ENCODE measurements around the gene GNG7.
A peak's percentile ranks its signal among the peaks of the same experiment; 100 is the strongest.
"Not testable (repeated sequence)": the region's sequence is repeated elsewhere in the genome, so short reads cannot be mapped to it uniquely, and the experiment has no call there.

GNG7 gene

GRCh38 chr19:2650515-2650914, 52.0 kb downstream of the GNG7 start:
- no peak for TF ChIP-seq Cebpa-rat (IDR thresholded peaks at IDR 0.05)
- H3K27me3 ChIP-seq: no peaks in the 10 kb centered on the region
- peaks cover 21% of the 10 kb centered on the region for H3K36me3 ChIP-seq
- no peak overlapping the region for H3K4me3 ChIP-seq
- H3K4me2 ChIP-seq: no peak overlapping the region
- H3K27ac ChIP-seq: peak overlapping the region; percentile 47
- H3K9ac ChIP-seq: no peak overlapping the region
- H4K20me1 ChIP-seq: peaks cover 89% of the 10 kb centered on the region
- peaks cover 68% of the 10 kb centered on the region for H3K4me1 ChIP-seq
- no peaks in the 10 kb centered on the region for H3K9me3 ChIP-seq

DNA sequence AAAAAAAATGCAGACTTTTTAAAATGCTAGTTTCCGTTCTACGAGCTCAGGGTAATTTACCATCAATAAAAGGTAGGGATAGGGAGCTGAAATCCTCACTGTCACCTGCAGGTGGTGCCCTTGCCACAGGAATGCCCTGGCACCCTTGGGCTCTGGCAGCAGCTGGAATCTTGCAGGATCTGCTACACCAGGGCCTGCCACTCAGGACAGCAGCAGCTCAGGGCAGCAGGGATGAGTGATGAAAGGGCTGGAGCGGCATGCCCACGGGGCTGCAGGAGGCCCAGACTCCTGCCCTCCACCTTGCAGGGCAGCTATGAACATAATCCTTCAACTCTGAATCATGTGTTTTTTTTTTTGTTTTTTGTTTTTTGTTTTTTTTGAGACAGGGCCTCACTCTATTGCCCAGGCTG, 54.0 kb downstream of the GNG7 start:
- H3K36me3 ChIP-seq: peaks cover 31% of the 10 kb centered on the region
- H3K9me3 ChIP-seq: no peaks in the 10 kb centered on the region
- H4K20me1 ChIP-seq: peaks cover 88% of the 10 kb centered on the region
- peaks cover 64% of the 10 kb centered on the region for H3K4me1 ChIP-seq
- no peak overlapping the region for H3K9ac ChIP-seq
- no peak overlapping the region for H3K27ac ChIP-seq
- no peaks in the 10 kb centered on the region for H3K27me3 ChIP-seq
- no peak overlapping the region for H3K4me2 ChIP-seq
- no peak overlapping the region for H3K4me3 ChIP-seq
- TF ChIP-seq Cebpa-rat (IDR thresholded peaks at IDR 0.05): no peak

DNA sequence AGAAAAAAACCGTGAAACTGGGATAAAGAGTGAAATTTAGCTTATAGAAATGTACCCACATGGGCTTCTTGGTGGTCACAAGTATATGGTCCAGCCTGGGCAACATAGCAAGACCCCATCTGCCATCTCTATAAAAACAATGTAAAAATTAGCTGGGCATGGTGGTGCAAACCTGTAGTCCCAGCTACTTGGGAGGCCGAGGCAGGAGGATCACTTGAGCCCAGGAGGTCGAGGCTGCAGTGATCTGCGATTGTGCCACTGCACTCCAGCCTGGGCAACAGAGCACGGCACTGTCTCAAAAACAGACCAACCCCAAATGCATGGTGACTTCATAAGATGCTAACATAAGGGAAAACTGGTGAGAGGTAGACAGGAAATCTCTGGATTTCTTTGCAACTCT, 54.4 kb downstream of the GNG7 start:
- Histone ChIP-seq H3K9ac (no peak overlapping the region), H4K20me1 (peaks cover 88% of the 10 kb centered on the region), H3K27me3 (no peaks in the 10 kb centered on the region), H3K27ac (no peak overlapping the region), H3K4me3 (no peak overlapping the region), H3K9me3 (no peaks in the 10 kb centered on the region), H3K4me1 (peaks cover 64% of the 10 kb centered on the region), H3K4me2 (no peak overlapping the region), H3K36me3 (peaks cover 33% of the 10 kb centered on the region)
- TF ChIP-seq Cebpa-rat (IDR thresholded peaks at IDR 0.05): no peak

GRCh38 chr19:2646866-2647535, 55.5 kb downstream of the GNG7 start:
- Histone ChIP-seq H3K9ac (0 out of 2 replicates have a peak overlapping the region, but pooled peaks have one; percentile 18), H3K4me2 (peak overlapping the region; percentile 92), H3K9me3 (no peaks in the 10 kb centered on the region), H3K4me3 (no peak overlapping the region), H3K27me3 (no peaks in the 10 kb centered on the region), H3K4me1 (peaks cover 64% of the 10 kb centered on the region), H3K27ac (peak overlapping the region; percentile 69), H3K36me3 (peaks cover 39% of the 10 kb centered on the region), H4K20me1 (peaks cover 88% of the 10 kb centered on the region)
- no peak for TF ChIP-seq Cebpa-rat (IDR thresholded peaks at IDR 0.05)

- Histone ChIP-seq H3K4me3 (peak overlapping the region; percentile 30; the same call in 1 of the 2 replicates), H3K9me3 (no peaks in the 10 kb centered on the region), H3K27ac (peak overlapping the region; percentile 76), H4K20me1 (peaks cover 94% of the 10 kb centered on the region), H3K27me3 (no peaks in the 10 kb centered on the region), H3K4me2 (peak overlapping the region; percentile 92), H3K9ac (peak overlapping the region; percentile 42), H3K4me1 (peaks cover 68% of the 10 kb centered on the region), H3K36me3 (peaks cover 44% of the 10 kb centered on the region)
- no peak for TF ChIP-seq Cebpa-rat (IDR thresholded peaks at IDR 0.05)
These were observed 56.7 kb downstream of the GNG7 start for GRCh38 chr19:2645826-2646225.

GRCh38 chr19:2643123-2643737, 59.3 kb downstream of the GNG7 start:
- not testable (repeated sequence) for H3K4me3 ChIP-seq, H3K9me3 ChIP-seq, H3K9ac ChIP-seq, H3K27me3 ChIP-seq, H3K27ac ChIP-seq
- peaks cover 78% of the 10 kb centered on the region for H3K4me1 ChIP-seq
- H4K20me1 ChIP-seq: peaks cover 90% of the 10 kb centered on the region
- H3K36me3 ChIP-seq: peaks cover 35% of the 10 kb centered on the region
- peak overlapping the region; percentile 83 for H3K4me2 ChIP-seq

- H3K4me2 ChIP-seq: peak overlapping the region; percentile 83
These were observed 61.2 kb downstream of the GNG7 start for GRCh38 chr19:2641332-2641698.

GRCh38 chr19:2640563-2641331, 61.7 kb downstream of the GNG7 start:
- H3K4me1 ChIP-seq: peaks cover 82% of the 10 kb centered on the region
- H3K4me2 ChIP-seq: peak overlapping the region; percentile 83
- no peak for TF ChIP-seq Cebpa-rat (IDR thresholded peaks at IDR 0.05)
- H3K36me3 ChIP-seq: peaks cover 31% of the 10 kb centered on the region
- no peaks in the 10 kb centered on the region for H3K27me3 ChIP-seq
- no peak overlapping the region for H3K9ac ChIP-seq
- H3K4me3 ChIP-seq: no peak overlapping the region
- H3K9me3 ChIP-seq: peaks cover 5% of the 10 kb centered on the region; the same call in 1 of the 2 replicates
- peaks cover 91% of the 10 kb centered on the region for H4K20me1 ChIP-seq
- H3K27ac ChIP-seq: no peak overlapping the region

More at GRCh38 chr19:2641332-2641698, 61.2 kb downstream of the GNG7 start:
- Histone ChIP-seq H3K27ac (no peak overlapping the region), H3K9ac (no peak overlapping the region), H3K9me3 (peaks cover 5% of the 10 kb centered on the region; the same call in 1 of the 2 replicates), H3K4me1 (peaks cover 82% of the 10 kb centered on the region), H3K27me3 (no peaks in the 10 kb centered on the region), H3K4me3 (no peak overlapping the region), H4K20me1 (peaks cover 91% of the 10 kb centered on the region), H3K36me3 (peaks cover 31% of the 10 kb centered on the region)
- TF ChIP-seq Cebpa-rat (IDR thresholded peaks at IDR 0.05): no peak

- H3K9ac ChIP-seq: no peak overlapping the region
- TF ChIP-seq Cebpa-rat (IDR thresholded peaks at IDR 0.05): no peak
- peaks cover 5% of the 10 kb centered on the region; the same call in 1 of the 2 replicates for H3K9me3 ChIP-seq
- H3K4me2 ChIP-seq: no peak overlapping the region
- no peaks in the 10 kb centered on the region for H3K27me3 ChIP-seq
- H4K20me1 ChIP-seq: peaks cover 92% of the 10 kb centered on the region
- H3K27ac ChIP-seq: no peak overlapping the region
- H3K36me3 ChIP-seq: peaks cover 31% of the 10 kb centered on the region
- H3K4me1 ChIP-seq: peaks cover 82% of the 10 kb centered on the region
- H3K4me3 ChIP-seq: no peak overlapping the region
These were observed 62.5 kb downstream of the GNG7 start for GRCh38 chr19:2639999-2640398.
